Peyer's patch (tissue), 4 donors: ENCODE results near the gene CCL27. TPM values are rescaled to one million over a fixed set of nuclear protein-coding genes. Genes with fewer than 3 reads are reported as not detected.
A peak's percentile ranks its signal among the peaks of the same experiment; 100 is the strongest.

Source experiments
- DNase-seq, 3 donors: peaks; one replicate each; pipeline ENCODE4 v3.0.0-alpha.2; 2017 to 2019
- H3K27ac ChIP-seq, 4 donors: fragments of 200-600 bp; sonication (generic); one replicate each; pipeline ENCODE4 v1.5.1; 2016 to 2019
- H3K27me3 ChIP-seq, 2 donors: fragments of 200-600 bp; sonication (generic); one replicate each; pipeline ENCODE4 v1.5.1; 2019
- H3K36me3 ChIP-seq, 3 donors: fragments of 200-600 bp; sonication (generic); one replicate each; pipeline ENCODE4 v1.5.1; 2016 to 2019
- H3K4me1 ChIP-seq, 4 donors: fragments of 200-600 bp; sonication (generic); one replicate each; pipeline ENCODE4 v1.5.1; 2016 to 2019
- H3K4me3 ChIP-seq, 4 donors: fragments of 200-600 bp; sonication (generic); 1 replicate in 3 of 4; 2 replicates in 1 of 4; pipeline ENCODE4 v1.5.1; 2016 to 2019; ENCODE audit warnings: mild to moderate bottlenecking in 1 of 4
- H3K9me3 ChIP-seq, 4 donors: fragments of 200-600 bp; sonication (generic); one replicate each; pipeline ENCODE4 v1.5.1; 2016 to 2019; ENCODE audit warnings: mild to moderate bottlenecking in 1 of 4
- POLR2A ChIP-seq, 2 donors: fragments of 450-650 bp; IDR thresholded peaks; one replicate each; pipeline ENCODE4 v1.5.1; 2017; ENCODE audit warnings: antibody characterized with exemption in 2 of 2, mild to moderate bottlenecking in 2 of 2, moderate library complexity in 2 of 2
- total RNA-seq, 4 donors: library from RNA; depleted of rRNA; stranded (reverse); fragments of >200 nt; gene quantifications; one replicate each; pipeline ENCODE4 v1.1.0, GENCODE V29; 2016
- TF ChIP-seq, protein P1 (sequence below), 6 experiments: fragments of 450-650 bp in 4 of 6; fragments of 200-600 bp in 2 of 6; sonication (generic) in 1 of 6; IDR thresholded peaks; one replicate each; pipeline ENCODE4 v1.5.1; 2017 to 2019; ENCODE audit warnings: antibody characterized with exemption in 6 of 6, mild to moderate bottlenecking in 3 of 6, moderate library complexity in 1 of 6

CCL27 gene
- total RNA-seq, 4 donors from 2014 or later: not detected

GRCh38 chr9:34633851-34634550 lies 28.5 kb downstream of the CCL27 start:
- H3K9me3 ChIP-seq: no peaks in the 10 kb centered on the region
- peak; percentile 54 to 83 (median 79) for DNase-seq
- TF ChIP-seq POLR2A (IDR thresholded peaks at IDR 0.05): no peak
- TF ChIP-seq, protein P1, sequence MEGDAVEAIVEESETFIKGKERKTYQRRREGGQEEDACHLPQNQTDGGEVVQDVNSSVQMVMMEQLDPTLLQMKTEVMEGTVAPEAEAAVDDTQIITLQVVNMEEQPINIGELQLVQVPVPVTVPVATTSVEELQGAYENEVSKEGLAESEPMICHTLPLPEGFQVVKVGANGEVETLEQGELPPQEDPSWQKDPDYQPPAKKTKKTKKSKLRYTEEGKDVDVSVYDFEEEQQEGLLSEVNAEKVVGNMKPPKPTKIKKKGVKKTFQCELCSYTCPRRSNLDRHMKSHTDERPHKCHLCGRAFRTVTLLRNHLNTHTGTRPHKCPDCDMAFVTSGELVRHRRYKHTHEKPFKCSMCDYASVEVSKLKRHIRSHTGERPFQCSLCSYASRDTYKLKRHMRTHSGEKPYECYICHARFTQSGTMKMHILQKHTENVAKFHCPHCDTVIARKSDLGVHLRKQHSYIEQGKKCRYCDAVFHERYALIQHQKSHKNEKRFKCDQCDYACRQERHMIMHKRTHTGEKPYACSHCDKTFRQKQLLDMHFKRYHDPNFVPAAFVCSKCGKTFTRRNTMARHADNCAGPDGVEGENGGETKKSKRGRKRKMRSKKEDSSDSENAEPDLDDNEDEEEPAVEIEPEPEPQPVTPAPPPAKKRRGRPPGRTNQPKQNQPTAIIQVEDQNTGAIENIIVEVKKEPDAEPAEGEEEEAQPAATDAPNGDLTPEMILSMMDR (IDR thresholded peaks at IDR 0.05): peak; percentile 70 to 87 (median 78)
- peaks cover 0 to 32% (median 13%) of the 10 kb centered on the region in 4 donors for H3K4me1 ChIP-seq
- peaks cover 0 to 9% of the 10 kb centered on the region in 2 donors for H3K27me3 ChIP-seq
- peaks cover 0 to 10% (median 0%) of the 10 kb centered on the region in 3 donors for H3K36me3 ChIP-seq
- H3K27ac ChIP-seq: no peak overlapping the region
- H3K4me3 ChIP-seq: no peak overlapping the region

- Histone ChIP-seq H3K36me3 (peaks cover 0 to 10% (median 0%) of the 10 kb centered on the region in 3 donors), H3K27me3 (peaks cover 0 to 15% of the 10 kb centered on the region in 2 donors), H3K4me3 (no peak overlapping the region), H3K9me3 (no peaks in the 10 kb centered on the region), H3K27ac (no peak overlapping the region), H3K4me1 (peaks cover 0 to 34% (median 17%) of the 10 kb centered on the region in 4 donors)
- no peak for DNase-seq
- TF ChIP-seq POLR2A (IDR thresholded peaks at IDR 0.05): no peak
- TF ChIP-seq, protein P1 (IDR thresholded peaks at IDR 0.05): no peak
Measured at GRCh38 chr9:34633166-34633565, 29.3 kb downstream of the CCL27 start.

GRCh38 chr9:34630402-34631154 lies 31.9 kb downstream of the CCL27 start:
- no peak for DNase-seq

GRCh38 chr9:34629491-34629808 lies 33.0 kb downstream of the CCL27 start:
- Histone ChIP-seq H3K36me3 (no peaks in the 10 kb centered on the region), H3K4me1 (peaks cover 0 to 15% (median 7%) of the 10 kb centered on the region in 4 donors), H3K4me3 (peak overlapping the region in 3 of 4 donors; percentile 31 to 59 (median 55)), H3K27ac (no peak overlapping the region), H3K9me3 (no peaks in the 10 kb centered on the region), H3K27me3 (peaks cover 0 to 47% of the 10 kb centered on the region in 2 donors)
- no peak for DNase-seq
- TF ChIP-seq, protein P1 (IDR thresholded peaks at IDR 0.05): no peak
- TF ChIP-seq POLR2A (IDR thresholded peaks at IDR 0.05): no peak

More at GRCh38 chr9:34630402-34631154, 31.9 kb downstream of the CCL27 start:
- H3K27ac ChIP-seq: no peak overlapping the region
- peaks cover 0 to 20% (median 7%) of the 10 kb centered on the region in 4 donors for H3K4me1 ChIP-seq
- H3K27me3 ChIP-seq: peaks cover 0 to 41% of the 10 kb centered on the region in 2 donors
- no peaks in the 10 kb centered on the region for H3K9me3 ChIP-seq
- H3K4me3 ChIP-seq: no peak overlapping the region
- TF ChIP-seq, protein P1 (IDR thresholded peaks at IDR 0.05): no peak
- no peak for TF ChIP-seq POLR2A (IDR thresholded peaks at IDR 0.05)
- peaks cover 0 to 10% (median 0%) of the 10 kb centered on the region in 3 donors for H3K36me3 ChIP-seq

- Histone ChIP-seq H3K36me3 (no peaks in the 10 kb centered on the region), H3K27ac (no peak within 1 kb of the TSS), H3K27me3 (peaks cover 0 to 52% of the 10 kb centered on the region in 2 donors), H3K4me1 (peaks cover 0 to 15% (median 8%) of the 10 kb centered on the region in 4 donors), H3K4me3 (peak within 1 kb of the TSS; percentile 31 to 59 (median 54)), H3K9me3 (no peaks in the 10 kb centered on the region)
- DNase-seq: peak in 1 of 3 donors; percentile 74
- TF ChIP-seq POLR2A (IDR thresholded peaks at IDR 0.05): no peak
- TF ChIP-seq, protein P1 (IDR thresholded peaks at IDR 0.05): peak in 2 of 6 experiments; percentile 5 to 18
Measured at GRCh38 chr9:34628656-34629490, 33.6 kb downstream of the CCL27 start, which contains the start of gene ARID3C. Gene ARID3C (minus strand): TSS chr9:34629066. CDS start chr9:34628014, 1,052 bp downstream.
